H9 (cell line): ENCODE results near the gene MALRD1. TPM values are rescaled to one million over a fixed set of nuclear protein-coding genes. Genes with fewer than 3 reads are reported as not detected.

ENCODE experiments used
- DNase-seq: peaks from one replicate; pipeline ENCODE4 v3.0.0-alpha.2; 2017
- H2AFZ ChIP-seq: one replicate; pipeline ENCODE4 v1.6.1; 2013; ENCODE audit warnings: mild to moderate bottlenecking, low read length, control low read depth, moderate library complexity
- H2AK5ac ChIP-seq: 2 replicates; pipeline ENCODE4 v1.6.1; 2013; ENCODE audit warnings: low read length, control low read depth, mixed read lengths; ENCODE audit not compliant: insufficient read length
- H2BK120ac ChIP-seq: one replicate; pipeline ENCODE4 v1.6.1; 2013; ENCODE audit warnings: low read depth, mild to moderate bottlenecking, low read length, control low read depth, inconsistent platforms; ENCODE audit not compliant: poor library complexity, severe bottlenecking
- H2BK12ac ChIP-seq: 2 replicates; pipeline ENCODE4 v1.6.1; 2013; ENCODE audit warnings: low read length, control low read depth, mixed read lengths, low read depth; ENCODE audit not compliant: insufficient read length
- H2BK15ac ChIP-seq: 2 replicates; pipeline ENCODE4 v1.6.1; 2013; ENCODE audit warnings: low read depth, low read length, control low read depth
- H2BK20ac ChIP-seq: one replicate; pipeline ENCODE4 v1.6.1; 2013; ENCODE audit warnings: low read depth, mild to moderate bottlenecking, low read length, control low read depth, inconsistent platforms; ENCODE audit not compliant: poor library complexity, severe bottlenecking
- H2BK5ac ChIP-seq: 2 replicates; pipeline ENCODE4 v1.6.1; 2013; ENCODE audit warnings: low read length, control low read depth, mixed read lengths; ENCODE audit not compliant: insufficient read length
- H3K14ac ChIP-seq: 2 replicates; pipeline ENCODE4 v1.6.1; 2013; ENCODE audit warnings: low read length, control low read depth; ENCODE audit not compliant: insufficient read depth
- H3K18ac ChIP-seq: 2 replicates; pipeline ENCODE4 v1.6.1; 2013; ENCODE audit warnings: low read depth, mild to moderate bottlenecking, mixed read lengths, low read length, control low read depth; ENCODE audit not compliant: insufficient read length
- H3K23ac ChIP-seq: 2 replicates; pipeline ENCODE4 v1.6.1; 2013; ENCODE audit warnings: low read length, control low read depth, mixed read lengths, low read depth; ENCODE audit not compliant: insufficient read length
- H3K23me2 ChIP-seq: 2 replicates; pipeline ENCODE4 v1.6.1; 2013; ENCODE audit warnings: low read depth, mild to moderate bottlenecking, mixed read lengths, low read length, control low read depth; ENCODE audit not compliant: insufficient read length, poor library complexity, severe bottlenecking
- H3K27ac ChIP-seq: 2 replicates; pipeline ENCODE4 v1.5.1; 2013; ENCODE audit warnings: low read length, control low read depth, mixed read lengths, low read depth; ENCODE audit not compliant: insufficient read length
- H3K27me3 ChIP-seq: 2 replicates; pipeline ENCODE4 v1.6.1; 2013; ENCODE audit warnings: low read length, control low read depth, inconsistent platforms; ENCODE audit not compliant: insufficient read depth
- H3K4ac ChIP-seq: 2 replicates; pipeline ENCODE4 v1.6.1; 2013; ENCODE audit warnings: low read depth, mild to moderate bottlenecking, control low read depth, inconsistent platforms, low read length, moderate library complexity
- H3K4me1 ChIP-seq: 2 replicates; pipeline ENCODE4 v1.6.1; 2013; ENCODE audit warnings: low read length, control low read depth, inconsistent platforms; ENCODE audit not compliant: insufficient read depth
- H3K4me2 ChIP-seq: 2 replicates; pipeline ENCODE4 v1.6.1; 2013; ENCODE audit warnings: low read length, control low read depth, mixed read lengths; ENCODE audit not compliant: insufficient read length, insufficient read depth
- H3K56ac ChIP-seq: 2 replicates; pipeline ENCODE4 v1.6.1; 2013; ENCODE audit warnings: low read depth, mild to moderate bottlenecking, mixed read lengths, low read length, control low read depth; ENCODE audit not compliant: insufficient read length
- H3K79me1 ChIP-seq: 2 replicates; pipeline ENCODE4 v1.6.1; 2013; ENCODE audit warnings: low read depth, mild to moderate bottlenecking, moderate library complexity, low read length, control low read depth, inconsistent platforms; ENCODE audit not compliant: insufficient read depth, poor library complexity, severe bottlenecking
- H3K79me2 ChIP-seq: 2 replicates; pipeline ENCODE4 v1.6.1; 2013; ENCODE audit warnings: low read length, control low read depth, inconsistent platforms; ENCODE audit not compliant: insufficient read depth
- H3K9ac ChIP-seq: 2 replicates; pipeline ENCODE4 v1.6.1; 2013; ENCODE audit warnings: low read length, control low read depth, mixed read lengths; ENCODE audit not compliant: insufficient read length; ENCODE audit errors: extremely low read depth
- H3K9me3 ChIP-seq: one replicate; pipeline ENCODE4 v1.6.1; 2013; ENCODE audit warnings: low read depth, low read length, inconsistent platforms; ENCODE audit not compliant: control insufficient read depth
- H3T11ph ChIP-seq: one replicate; pipeline ENCODE4 v1.6.1; 2013; ENCODE audit warnings: mild to moderate bottlenecking, low read length, control low read depth, inconsistent platforms
- H4K20me1 ChIP-seq: one replicate; pipeline ENCODE4 v1.6.1; 2013; ENCODE audit not compliant: control insufficient read depth, insufficient read length, insufficient read depth
- H4K5ac ChIP-seq: 2 replicates; pipeline ENCODE4 v1.6.1; 2013; ENCODE audit warnings: low read depth, mild to moderate bottlenecking, mixed read lengths, low read length, control low read depth; ENCODE audit not compliant: insufficient read length
- H4K8ac ChIP-seq: replicated peaks from 2 replicates; pipeline ENCODE4 v1.6.1; 2013; ENCODE audit warnings: low read length, control low read depth, mixed read lengths, low read depth; ENCODE audit not compliant: insufficient read length
- H4K91ac ChIP-seq: 2 replicates; pipeline ENCODE4 v1.6.1; 2013; ENCODE audit warnings: low read depth, mild to moderate bottlenecking, moderate library complexity, mixed read lengths, low read length, control low read depth; ENCODE audit not compliant: insufficient read length
- H3K27ac Mint-ChIP-seq, 3 experiments: 2 replicates in 2 of 3; 3 replicates in 1 of 3; pipeline ENCODE4 v1.8.0; 2020 to 2021; ENCODE audit warnings: mixed read lengths in 3 of 3, mild to moderate bottlenecking in 1 of 3, moderate library complexity in 1 of 3
- H3K27me3 Mint-ChIP-seq: 2 replicates; pipeline ENCODE4 v1.8.0; 2021; ENCODE audit warnings: low read depth, mild to moderate bottlenecking, moderate library complexity, mixed read lengths
- H3K36me3 Mint-ChIP-seq, 3 experiments: 2 replicates in 2 of 3; 3 replicates in 1 of 3; pipeline ENCODE4 v1.8.0; 2020 to 2021; ENCODE audit warnings: low read depth in 3 of 3, mixed read lengths in 3 of 3; ENCODE audit not compliant: insufficient read depth in 1 of 3
- H3K4me1 Mint-ChIP-seq, 2 experiments: 2 replicates each; pipeline ENCODE4 v1.8.0; 2020; ENCODE audit warnings: mixed read lengths in 2 of 2
- H3K4me3 Mint-ChIP-seq, 2 experiments: 2 replicates in 1 of 2; 3 replicates in 1 of 2; pipeline ENCODE4 v1.8.0; 2020 to 2021; ENCODE audit warnings: mild to moderate bottlenecking in 2 of 2, mixed read lengths in 2 of 2, moderate library complexity in 1 of 2
- H3K9me3 Mint-ChIP-seq, 2 experiments: 2 replicates in 1 of 2; 3 replicates in 1 of 2; pipeline ENCODE4 v1.8.0; 2020; ENCODE audit warnings: mild to moderate bottlenecking in 2 of 2, mixed read lengths in 2 of 2, moderate library complexity in 1 of 2
- CTCF ChIP-seq: fragments of 200-600 bp; sonication (generic); conservative IDR thresholded peaks from 3 replicates; pipeline ENCODE4 v1.8.0; 2021; ENCODE audit warnings: antibody characterized with exemption, mild to moderate bottlenecking
- WGBS: extraction: QIAGEN DNeasy Blood & Tissue Kit; methylation state at CpG from one replicate; pipeline ENCODE4 v1.1.7; 2013; ENCODE audit warnings: missing lambda C conversion rate, low lambda C conversion rate, mixed read lengths; ENCODE audit not compliant: insufficient read length; ENCODE audit errors: extremely low coverage; 5-methylcytosine and 5-hydroxymethylcytosine counted together
- total RNA-seq: library from RNA; stranded (reverse); gene quantifications from 2 replicates; pipeline ENCODE4 v1.2.1, GENCODE V29; 2021

The MALRD1 gene
- total RNA-seq, 1 experiment from 2014 or later: 0.20 TPM

- Histone ChIP-seq H3K23me2 (no peaks in the 10 kb centered on the region), H3K14ac (no peak overlapping the region), H3K79me2 (no peaks in the 10 kb centered on the region), H3K79me1 (no peaks in the 10 kb centered on the region), H2AFZ (no peak overlapping the region), H3K9ac (no peak overlapping the region), H3K9me3 (no peaks in the 10 kb centered on the region), H3K27me3 (no peaks in the 10 kb centered on the region), H2BK120ac (no peak overlapping the region), H3T11ph (no peak overlapping the region), H2BK20ac (no peak overlapping the region), H4K20me1 (no peaks in the 10 kb centered on the region), H4K8ac (no peak overlapping the region), H3K18ac (no peak overlapping the region), H2BK15ac (no peak overlapping the region), H2AK5ac (no peak overlapping the region), H2BK5ac (no peak overlapping the region), H4K91ac (no peak overlapping the region), H3K23ac (no peak overlapping the region), H3K27ac (no peak overlapping the region), H3K4me1 (no peaks in the 10 kb centered on the region), H2BK12ac (no peak overlapping the region), H3K4me2 (no peak overlapping the region), H3K4ac (no peak overlapping the region), H4K5ac (no peak overlapping the region), H3K56ac (no peak overlapping the region)
- Mint-ChIP-seq H3K27ac (no peak overlapping the region), H3K27me3 (no peaks in the 10 kb centered on the region), H3K4me1 (no peaks in the 10 kb centered on the region), H3K36me3 (no peaks in the 10 kb centered on the region), H3K9me3 (no peaks in the 10 kb centered on the region), H3K4me3 (no peak overlapping the region)
- no peak for TF ChIP-seq CTCF
- DNase-seq: no peak
- WGBS: no CpG with 5 or more reads among the region's 8 CpGs
These were observed 130.1 kb downstream of the MALRD1 start for GRCh38 chr10:19178675-19179074.
